ENCODE measurements around the gene PRAMEF1.

PRAMEF1 gene

GRCh38 chr1:12769031-12769430 is 22.2 kb upstream of the PRAMEF1 start:
- TF ChIP-seq ZFX (IDR thresholded peaks at IDR 0.05; ENCODE audit: borderline replicate concordance): no peak
- TF ChIP-seq CTCF (IDR thresholded peaks at IDR 0.05): no peak
- no peak overlapping the region for H3K27ac ChIP-seq

GRCh38 chr1:12769976-12770505 is 21.2 kb upstream of the PRAMEF1 start:
- TF ChIP-seq ZFX (IDR thresholded peaks at IDR 0.05; ENCODE audit: borderline replicate concordance) (no peak), CTCF (IDR thresholded peaks at IDR 0.05) (no peak)
- H3K27ac ChIP-seq: no peak overlapping the region

- TF ChIP-seq ZFX (IDR thresholded peaks at IDR 0.05; ENCODE audit: borderline replicate concordance) (no peak), CTCF (IDR thresholded peaks at IDR 0.05) (no peak)
- H3K27ac ChIP-seq: no peak overlapping the region
Observed at GRCh38 chr1:12770620-12771019, 20.6 kb upstream of the PRAMEF1 start.

GRCh38 chr1:12771186-12771585 is 20.0 kb upstream of the PRAMEF1 start:
- H3K27ac ChIP-seq: no peak overlapping the region
- no peak for TF ChIP-seq CTCF (IDR thresholded peaks at IDR 0.05)
- no peak for TF ChIP-seq ZFX (IDR thresholded peaks at IDR 0.05; ENCODE audit: borderline replicate concordance)

GRCh38 chr1:12772520-12772919 is 18.7 kb upstream of the PRAMEF1 start:
- TF ChIP-seq CTCF (IDR thresholded peaks at IDR 0.05): no peak
- no peak for TF ChIP-seq ZFX (IDR thresholded peaks at IDR 0.05; ENCODE audit: borderline replicate concordance)
- H3K27ac ChIP-seq: no peak overlapping the region

- TF ChIP-seq CTCF (IDR thresholded peaks at IDR 0.05): no peak
- TF ChIP-seq ZFX (IDR thresholded peaks at IDR 0.05; ENCODE audit: borderline replicate concordance): no peak
- no peak within 1 kb of the TSS for H3K27ac ChIP-seq
Observed at GRCh38 chr1:12773438-12773837, 17.8 kb upstream of the PRAMEF1 start, which contains the start of gene PRAMEF12. PRAMEF12 (plus strand) TSS chr1:12773738; CDS start chr1:12774868, 1,130 bp downstream.

GRCh38 chr1:12774801-12775345 is 16.3 kb upstream of the PRAMEF1 start:
- H3K27ac ChIP-seq: no peak overlapping the region
- TF ChIP-seq CTCF (IDR thresholded peaks at IDR 0.05) (no peak), ZFX (IDR thresholded peaks at IDR 0.05; ENCODE audit: borderline replicate concordance) (no peak)
